Kasumi-1 (cell line): ENCODE data around the gene DGKG.

ENCODE experiments used
- DNase-seq, 2 experiments: peaks; one replicate each; lab custom pipeline; 2025; lab: John Stamatoyannopoulos, UW

The DGKG gene

GRCh38 chr3:186318135-186318534 is 43.9 kb downstream of the DGKG start:
- no peak for DNase-seq

GRCh38 chr3:186317478-186317877 is 44.6 kb downstream of the DGKG start:
- no peak for DNase-seq

GRCh38 chr3:186316666-186317260 is 45.3 kb downstream of the DGKG start:
- DNase-seq, result no peak

GRCh38 chr3:186315581-186316354 is 46.3 kb downstream of the DGKG start:
- DNase-seq, result no peak

- DNase-seq, result no peak
Observed at GRCh38 chr3:186314896-186315295, 47.1 kb downstream of the DGKG start.

- DNase-seq, result no peak
Observed at GRCh38 chr3:186311441-186311840, 50.6 kb downstream of the DGKG start.

GRCh38 chr3:186308549-186308948 is 53.5 kb downstream of the DGKG start:
- DNase-seq, result no peak

- peak; percentile 20 to 64 for DNase-seq
Observed at GRCh38 chr3:186307594-186308221, 54.3 kb downstream of the DGKG start.

- DNase-seq, result no peak
Observed at GRCh38 chr3:186305286-186305685, 56.7 kb downstream of the DGKG start.

GRCh38 chr3:186303965-186304364 is 58.1 kb downstream of the DGKG start:
- no peak for DNase-seq

GRCh38 chr3:186299327-186299726 is 62.7 kb downstream of the DGKG start:
- DNase-seq, result no peak

- no peak for DNase-seq
Observed at GRCh38 chr3:186298876-186299275, 63.2 kb downstream of the DGKG start.

GRCh38 chr3:186290796-186291195 is 71.2 kb downstream of the DGKG start:
- DNase-seq, result no peak

- DNase-seq, result no peak
Observed at GRCh38 chr3:186287711-186288110, 74.3 kb downstream of the DGKG start.

GRCh38 chr3:186286114-186286513 is 75.9 kb downstream of the DGKG start:
- no peak for DNase-seq

GRCh38 chr3:186284661-186285060 is 77.4 kb downstream of the DGKG start:
- DNase-seq, result no peak

GRCh38 chr3:186284349-186284652 is 77.7 kb downstream of the DGKG start:
- DNase-seq, result no peak

GRCh38 chr3:186283651-186284348 is 78.2 kb downstream of the DGKG start:
- peak in 1 of 2 experiments; percentile 5 for DNase-seq

- DNase-seq, result no peak
Observed at GRCh38 chr3:186283096-186283495, 78.9 kb downstream of the DGKG start.

- no peak for DNase-seq
Observed at GRCh38 chr3:186281176-186281575, 80.9 kb downstream of the DGKG start.

- DNase-seq, result peak; percentile 13 to 22
Observed at GRCh38 chr3:186280737-186281136, 81.3 kb downstream of the DGKG start.

GRCh38 chr3:186277268-186277909 is 84.6 kb downstream of the DGKG start:
- DNase-seq, result no peak
